Sigmoid colon (tissue), 4 donors: ENCODE measurements around the gene CNTFR.

ENCODE experiments used
- CTCF ChIP-seq, 4 experiments: fragments of 450-650 bp in 3 of 4; fragments of 200-600 bp in 1 of 4; IDR thresholded peaks; one replicate each; pipeline ENCODE4 v1.5.1; 2016 to 2019; ENCODE audit warnings: antibody characterized with exemption in 4 of 4, mild to moderate bottlenecking in 3 of 4, moderate library complexity in 2 of 4
- EP300 ChIP-seq, 4 donors: sonication (generic); formaldehyde crosslinking; IDR thresholded peaks; one replicate each; pipeline ENCODE4 v1.6.1; 2017; ENCODE audit warnings: antibody characterized with exemption in 4 of 4

- TF ChIP-seq CTCF (IDR thresholded peaks at IDR 0.05) (no peak), EP300 (IDR thresholded peaks at IDR 0.05) (no peak)
These were observed 73.6 kb downstream of the CNTFR start for GRCh38 chr9:34515959-34516358.
